ENCODE measurements around the gene EGLN1.
"Not testable (repeated sequence)": the region's sequence is repeated elsewhere in the genome, so short reads cannot be mapped to it uniquely, and the experiment has no call there.

EGLN1 gene

GRCh38 chr1:231359113-231359512 is 63.0 kb downstream of the EGLN1 start:
- peak; percentile 86 for DNase-seq (ENCODE audit: low read depth)

GRCh38 chr1:231357831-231358354 is 64.2 kb downstream of the EGLN1 start:
- DNase-seq (ENCODE audit: low read depth) = peak; percentile 34

DNA sequence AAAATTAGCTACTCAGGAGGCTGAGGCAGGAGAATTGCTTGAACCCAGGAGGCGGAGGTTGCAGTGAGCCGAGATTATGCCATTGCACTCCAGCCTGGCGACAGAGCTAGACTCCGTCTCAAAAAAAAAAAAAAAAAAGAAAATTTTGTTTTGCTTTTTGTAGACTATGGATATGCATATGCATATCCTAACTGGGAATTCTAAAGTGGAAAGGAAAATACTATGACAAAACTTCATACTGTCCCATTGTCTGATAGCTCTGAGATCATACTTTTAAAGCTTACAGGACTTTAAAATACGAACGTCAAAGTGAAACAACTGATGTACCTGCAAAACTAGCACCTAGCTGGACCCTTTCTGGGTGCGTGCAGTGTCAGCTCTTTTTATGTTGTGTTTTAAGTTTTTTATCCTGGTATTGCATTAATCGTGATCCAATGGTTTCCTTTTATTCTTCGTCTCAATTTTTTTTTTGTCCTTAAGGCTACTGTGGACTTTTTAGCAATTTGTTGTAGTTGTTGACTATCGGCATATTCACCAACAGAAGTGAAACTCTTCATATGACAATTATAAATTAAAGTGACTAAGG is 64.8 kb downstream of the EGLN1 start:
- no peak for DNase-seq (ENCODE audit: low read depth)

DNA sequence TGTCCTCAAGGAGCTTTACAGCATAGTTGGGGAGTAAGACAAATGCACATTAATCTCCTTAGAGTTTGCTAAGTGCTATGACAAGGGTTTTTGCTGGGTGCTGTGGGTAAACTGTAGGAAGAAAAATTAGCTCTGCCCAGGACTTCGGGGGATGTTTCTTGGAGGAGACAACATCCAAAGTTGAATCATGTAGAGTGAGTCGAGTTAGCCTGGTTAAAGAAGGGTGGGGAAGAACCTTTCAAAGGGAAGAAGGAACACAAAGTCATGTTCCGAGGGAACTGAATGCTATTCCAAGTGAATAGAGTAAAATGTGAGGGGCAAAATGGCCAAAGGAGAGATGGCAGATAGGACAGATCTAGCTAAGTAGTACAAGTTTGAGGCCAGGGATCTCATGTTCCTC is 66.9 kb downstream of the EGLN1 start:
- no peak for DNase-seq (ENCODE audit: low read depth)

DNA sequence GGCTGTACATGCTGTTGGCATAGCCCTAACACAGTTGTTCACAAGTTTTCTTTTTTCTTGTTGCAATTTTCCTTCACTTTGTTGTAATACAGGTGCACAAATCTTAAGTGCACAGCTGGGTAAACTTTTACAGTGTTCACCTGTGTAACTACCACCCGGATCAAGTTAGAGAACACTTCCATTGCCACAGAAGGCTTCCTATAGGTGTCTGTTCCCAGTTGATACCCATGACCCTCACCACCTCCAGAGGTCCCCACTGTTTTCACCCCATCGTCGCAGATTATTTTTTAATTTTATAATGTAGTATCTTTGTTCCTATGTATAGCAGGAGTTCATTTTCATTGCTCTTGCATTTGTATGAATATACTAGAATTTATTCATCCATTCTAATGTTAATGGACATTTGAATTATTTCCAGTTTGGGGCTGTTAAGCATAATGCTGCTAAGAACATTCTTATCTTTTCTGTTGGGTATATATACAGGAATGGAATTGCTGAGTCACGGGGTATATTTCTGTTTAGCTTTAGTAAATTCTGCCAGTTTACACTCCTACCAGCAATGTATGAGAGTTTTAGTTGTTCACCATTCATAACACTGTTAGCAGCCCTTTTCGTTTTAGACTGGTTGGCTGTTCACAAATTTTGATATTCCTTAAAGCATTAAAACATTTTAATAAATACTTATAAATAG is 67.6 kb downstream of the EGLN1 start:
- DNase-seq (ENCODE audit: low read depth) = no peak

DNA sequence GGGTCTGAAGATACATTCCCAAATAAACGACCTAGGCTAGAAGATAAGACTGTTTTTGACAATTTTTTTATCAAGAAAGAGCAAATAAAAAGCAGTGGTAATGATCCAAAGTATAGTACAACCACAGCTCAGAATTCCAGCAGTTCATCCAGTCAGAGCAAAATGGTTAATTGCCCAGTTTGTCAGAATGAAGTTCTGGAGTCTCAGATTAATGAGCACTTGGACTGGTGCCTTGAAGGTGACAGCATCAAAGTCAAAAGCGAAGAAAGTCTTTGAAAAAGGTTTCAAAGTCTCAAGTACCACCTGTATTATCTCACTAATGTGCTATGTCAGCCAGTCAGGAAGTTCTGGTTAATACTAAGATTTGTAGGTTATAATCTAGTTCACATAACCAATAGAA is 69.0 kb downstream of the EGLN1 start:
- DNase-seq (ENCODE audit: low read depth) = no peak

DNA sequence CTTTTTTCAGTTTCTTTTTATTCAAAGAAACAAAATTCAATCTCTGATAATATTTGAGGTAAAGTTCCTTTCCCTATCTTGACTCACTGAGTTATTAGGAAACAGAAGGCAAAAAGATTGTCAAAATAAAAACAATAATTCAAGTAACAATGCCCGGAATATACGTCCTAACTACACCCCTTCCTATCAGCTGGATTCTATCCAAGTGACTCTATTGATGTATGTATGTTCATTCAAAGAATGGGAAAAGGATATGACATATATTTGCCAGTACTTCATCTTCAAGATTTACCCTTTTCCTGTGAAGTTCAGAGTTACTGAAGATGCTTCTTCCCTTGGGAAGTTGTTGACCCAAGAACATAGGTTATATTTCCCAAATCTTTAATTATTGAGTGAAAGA is 70.3 kb downstream of the EGLN1 start:
- no peak for DNase-seq (ENCODE audit: low read depth)

GRCh38 chr1:231348856-231349255 is 73.2 kb downstream of the EGLN1 start:
- DNase-seq (ENCODE audit: low read depth) = not testable (repeated sequence)

- no peak for DNase-seq (ENCODE audit: low read depth)
These were observed 73.6 kb downstream of the EGLN1 start for GRCh38 chr1:231348442-231348841.

DNA sequence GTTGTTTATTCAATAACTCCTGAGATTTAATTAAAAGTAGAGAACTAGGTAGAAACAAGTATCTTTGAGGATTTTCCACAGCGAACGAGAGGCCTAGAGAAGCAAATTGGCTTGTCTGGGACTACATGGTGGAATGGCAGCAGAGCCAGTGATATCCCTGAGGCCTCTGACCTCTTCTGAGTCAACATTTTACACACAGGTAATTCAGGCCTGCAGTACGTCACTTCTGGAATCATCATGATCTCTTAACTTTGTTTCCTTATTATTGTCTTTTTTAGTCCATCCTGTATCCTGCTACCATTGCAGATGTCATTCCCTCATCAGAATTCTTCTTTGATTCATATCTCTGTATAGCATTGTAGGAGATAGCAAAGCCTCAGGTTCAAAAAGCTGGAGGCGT is 74.1 kb downstream of the EGLN1 start:
- DNase-seq (ENCODE audit: low read depth) = no peak

DNA sequence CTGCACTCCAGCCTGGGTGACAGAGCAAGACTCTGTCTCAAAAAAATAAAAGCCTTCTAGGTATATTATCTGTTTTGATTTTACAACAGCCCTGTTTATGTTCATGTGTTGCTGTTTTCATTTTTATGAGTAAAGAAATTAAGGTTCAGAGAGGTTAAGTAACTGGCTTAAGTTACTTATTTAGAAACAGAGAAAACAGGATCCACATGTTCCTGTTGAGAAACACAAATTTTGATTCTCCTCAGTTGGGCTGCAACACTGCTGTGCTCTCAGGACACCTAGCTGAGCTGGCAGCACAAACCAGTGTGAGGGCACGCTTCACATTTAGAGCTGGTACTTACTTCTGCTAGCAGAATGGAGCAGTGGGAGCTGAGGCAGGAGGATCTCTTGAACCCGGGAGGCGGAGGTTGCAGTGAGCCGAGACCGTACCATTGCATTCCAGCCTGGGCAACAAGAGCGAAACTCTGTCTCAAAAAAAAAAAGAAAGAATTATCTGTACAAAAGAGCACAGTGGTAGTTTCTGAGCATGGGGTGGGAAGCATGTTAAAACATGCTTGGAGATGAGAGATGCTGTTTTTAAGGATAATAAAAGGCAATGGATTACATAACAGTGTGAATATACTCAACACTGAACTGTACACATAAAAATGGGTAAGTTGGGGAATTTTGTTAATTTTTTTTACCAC is 81.6 kb downstream of the EGLN1 start:
- no peak for DNase-seq (ENCODE audit: low read depth)

- DNase-seq (ENCODE audit: low read depth) = no peak
These were observed 83.6 kb downstream of the EGLN1 start, which contains the start of gene SPRTN for GRCh38 chr1:231338270-231339128. TSS of gene SPRTN (plus strand) at chr1:231338293. CDS start at chr1:231338384, 91 bp downstream.

GRCh38 chr1:231337472-231338269 is 84.4 kb downstream of the EGLN1 start, which contains the start of gene EXOC8:
TSS of gene EXOC8 (minus strand) at chr1:231337852. CDS start at chr1:231337745, 107 bp downstream.
- peak; percentile 84 for DNase-seq (ENCODE audit: low read depth)

DNA sequence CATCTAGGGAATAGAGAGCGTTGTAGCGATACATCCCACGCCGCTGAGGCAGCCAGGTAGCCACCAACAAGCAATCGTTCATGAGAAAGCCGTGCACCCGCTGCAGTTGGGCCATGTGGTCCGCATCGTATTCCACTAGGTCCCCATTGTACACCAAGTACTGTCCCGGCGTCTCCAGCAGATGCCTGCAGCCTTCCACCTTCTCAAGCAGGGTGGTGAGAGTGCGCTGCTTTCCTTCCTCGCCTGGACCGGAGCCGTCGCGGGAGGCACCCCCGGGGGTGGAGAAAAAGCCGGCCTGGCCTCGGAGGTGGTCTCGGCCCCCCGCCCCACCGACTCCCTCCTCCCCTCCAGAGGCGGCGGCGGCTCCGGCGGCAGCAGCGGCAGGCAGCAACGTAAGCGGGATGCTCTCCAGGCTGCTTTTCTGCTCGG is 85.0 kb downstream of the EGLN1 start:
- no peak for DNase-seq (ENCODE audit: low read depth)

GRCh38 chr1:231335663-231336602 is 86.2 kb downstream of the EGLN1 start:
- DNase-seq (ENCODE audit: low read depth) = no peak

DNA sequence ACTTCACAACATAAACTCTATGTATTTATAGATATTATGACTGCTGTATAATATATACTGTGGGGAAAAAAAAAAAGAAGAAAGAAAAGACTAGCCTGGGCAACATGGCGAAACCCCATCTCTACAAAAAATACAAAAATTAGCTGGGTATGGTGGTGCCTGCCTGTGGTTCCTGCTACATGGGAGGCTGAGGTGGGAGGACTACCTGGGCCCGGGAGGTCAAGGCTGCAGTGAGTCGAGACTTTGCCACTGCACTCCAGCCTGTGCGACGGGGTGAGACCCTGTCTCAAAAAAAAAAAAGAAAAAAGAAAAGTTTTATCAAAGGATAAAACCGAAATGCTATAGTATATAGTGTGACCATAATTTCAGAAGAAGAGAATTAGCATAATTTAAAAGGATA is 87.1 kb downstream of the EGLN1 start:
- DNase-seq (ENCODE audit: low read depth) = no peak

GRCh38 chr1:231334079-231334666 is 87.9 kb downstream of the EGLN1 start:
- no peak for DNase-seq (ENCODE audit: low read depth)

- DNase-seq (ENCODE audit: low read depth) = no peak
These were observed 89.3 kb downstream of the EGLN1 start for GRCh38 chr1:231332761-231333160.

DNA sequence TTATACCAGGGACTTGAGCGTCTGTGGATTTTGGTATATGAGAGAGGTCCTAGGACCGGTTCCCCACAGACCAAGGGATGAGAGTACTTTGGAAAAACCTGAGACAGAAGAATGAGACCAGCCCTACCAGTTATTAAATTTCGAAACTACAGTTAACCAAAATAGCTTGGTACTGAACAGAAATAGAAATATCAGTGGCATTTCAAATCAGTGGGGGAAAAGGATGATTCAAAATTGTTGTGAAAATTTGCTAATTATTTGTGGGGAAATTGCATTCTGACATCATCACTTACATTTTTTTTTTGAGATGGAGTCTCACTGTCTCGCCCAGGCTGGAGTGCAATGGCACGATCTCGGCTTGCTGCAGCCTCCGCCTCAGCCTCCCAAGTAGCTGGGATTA is 92.6 kb downstream of the EGLN1 start:
- no peak for DNase-seq (ENCODE audit: low read depth)

DNA sequence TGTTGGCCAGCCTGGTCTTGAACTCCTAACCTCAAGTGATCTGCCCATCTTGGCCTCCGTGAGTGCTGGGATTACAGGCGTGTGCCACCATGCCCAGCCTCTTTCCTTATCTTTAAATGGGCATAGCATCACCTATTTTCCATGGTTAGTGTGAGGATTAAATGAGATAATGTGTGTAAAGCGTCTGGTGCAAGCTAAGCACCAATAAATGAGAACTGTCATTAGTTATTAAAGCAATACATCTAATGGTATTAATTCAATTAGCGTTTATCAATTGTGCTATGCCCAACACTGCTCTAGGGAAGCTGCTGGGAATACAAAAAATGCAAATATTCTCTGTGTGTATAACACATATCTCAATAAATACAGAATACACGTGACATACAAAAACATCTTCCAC is 94.5 kb downstream of the EGLN1 start:
- DNase-seq (ENCODE audit: low read depth) = no peak
